ENCODE measurements around the gene INHBE.
A peak's percentile ranks its signal among the peaks of the same experiment; 100 is the strongest.
"Not testable (repeated sequence)": the region's sequence is repeated elsewhere in the genome, so short reads cannot be mapped to it uniquely, and the experiment has no call there.

Gene INHBE

GRCh38 chr12:57441393-57441792 is 13.7 kb upstream of the INHBE start:
- DNase-seq (ENCODE audit: low read depth in 2 of 2): not testable (repeated sequence)

GRCh38 chr12:57441846-57442427 is 13.2 kb upstream of the INHBE start:
- DNase-seq (ENCODE audit: low read depth in 2 of 2): no peak

GRCh38 chr12:57444337-57444736 is 10.8 kb upstream of the INHBE start:
- not testable (repeated sequence) for DNase-seq (ENCODE audit: low read depth in 2 of 2)

GRCh38 chr12:57444744-57445143 is 10.4 kb upstream of the INHBE start:
- DNase-seq (ENCODE audit: low read depth in 2 of 2): no peak

GRCh38 chr12:57446292-57446960 is 8.7 kb upstream of the INHBE start:
- DNase-seq (ENCODE audit: low read depth in 2 of 2): no peak

- DNase-seq (ENCODE audit: low read depth in 2 of 2): no peak
These were observed 6.4 kb upstream of the INHBE start for GRCh38 chr12:57448669-57449068.

GRCh38 chr12:57449375-57449774 is 5.7 kb upstream of the INHBE start:
- DNase-seq (ENCODE audit: low read depth in 2 of 2): no peak

- DNase-seq (ENCODE audit: low read depth in 2 of 2): no peak
These were observed 5.0 kb upstream of the INHBE start for GRCh38 chr12:57450057-57450456.

- DNase-seq (ENCODE audit: low read depth in 2 of 2): no peak
These were observed 3.8 kb upstream of the INHBE start for GRCh38 chr12:57451233-57451778.

- peak; percentile 77 for DNase-seq (ENCODE audit: low read depth in 2 of 2)
These were observed 2.7 kb upstream of the INHBE start for GRCh38 chr12:57452181-57452936.

- DNase-seq (ENCODE audit: low read depth in 2 of 2): peak; percentile 33 to 53
These were observed 2.1 kb upstream of the INHBE start for GRCh38 chr12:57452937-57453509.

GRCh38 chr12:57454213-57454565 is 918 bp upstream of the INHBE start:
- no peak for DNase-seq (ENCODE audit: low read depth in 2 of 2)

- no peak for DNase-seq (ENCODE audit: low read depth in 2 of 2)
These were observed 452 bp downstream of the INHBE start for GRCh38 chr12:57455374-57456144.

- DNase-seq (ENCODE audit: low read depth in 2 of 2): peak; percentile 17 to 28
These were observed 1.1 kb downstream of the INHBE start for GRCh38 chr12:57456145-57456700.

- DNase-seq (ENCODE audit: low read depth in 2 of 2): no peak
These were observed 1.8 kb downstream of the INHBE start for GRCh38 chr12:57456737-57457490.

- DNase-seq (ENCODE audit: low read depth in 2 of 2): no peak
These were observed 3.6 kb downstream of the INHBE start for GRCh38 chr12:57458665-57459054.

GRCh38 chr12:57459055-57459749 is 4.1 kb downstream of the INHBE start:
- peak; percentile 89 to 91 for DNase-seq (ENCODE audit: low read depth in 2 of 2)

- peak in 1 of 2 experiments; percentile 15 for DNase-seq (ENCODE audit: low read depth in 2 of 2)
These were observed 4.8 kb downstream of the INHBE start, which contains the start of gene GLI1 for GRCh38 chr12:57459750-57460467. TSS of gene GLI1 (plus strand) at chr12:57459785. CDS start at chr12:57463692, 3,907 bp downstream.

- DNase-seq (ENCODE audit: low read depth in 2 of 2): no peak
These were observed 5.3 kb downstream of the INHBE start for GRCh38 chr12:57460468-57460784.
